ENCODE results near the gene TBX4.

Gene TBX4

DNA sequence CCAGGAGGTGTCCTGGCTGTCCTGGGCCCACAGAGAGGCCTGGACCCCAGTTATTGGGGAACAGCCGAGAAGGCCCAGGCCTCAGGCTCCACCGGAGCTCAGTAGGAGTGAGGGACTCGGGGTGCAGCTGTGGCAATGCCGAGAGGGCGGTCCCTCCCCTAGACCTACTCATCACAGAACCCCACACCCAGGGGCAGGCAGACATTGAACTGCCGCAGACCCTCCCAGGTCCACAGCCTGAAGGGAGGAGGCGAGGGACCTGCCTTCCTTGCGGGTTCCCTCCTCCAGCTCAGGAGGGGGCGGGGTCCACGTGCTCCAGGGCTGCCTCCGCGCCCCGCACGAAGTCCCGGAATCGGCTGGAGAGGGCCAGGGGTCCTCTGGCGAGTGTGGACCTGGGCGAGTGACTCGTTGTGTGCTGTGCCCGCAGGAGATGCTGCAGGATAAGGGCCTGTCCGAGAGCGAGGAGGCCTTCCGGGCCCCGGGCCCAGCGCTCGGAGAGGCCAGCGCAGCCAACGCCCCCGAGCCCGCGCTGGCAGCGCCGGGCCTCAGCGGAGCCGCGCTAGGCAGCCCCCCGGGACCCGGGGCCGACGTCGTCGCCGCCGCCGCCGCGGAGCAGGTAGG is 3.9 kb downstream of the TBX4 start:
- DNase-seq (ENCODE audit: low read depth) = no peak
- H3K4me3 ChIP-seq (ENCODE audit: low read depth, low read length) = no peak overlapping the region
- TF ChIP-seq, protein P1, sequence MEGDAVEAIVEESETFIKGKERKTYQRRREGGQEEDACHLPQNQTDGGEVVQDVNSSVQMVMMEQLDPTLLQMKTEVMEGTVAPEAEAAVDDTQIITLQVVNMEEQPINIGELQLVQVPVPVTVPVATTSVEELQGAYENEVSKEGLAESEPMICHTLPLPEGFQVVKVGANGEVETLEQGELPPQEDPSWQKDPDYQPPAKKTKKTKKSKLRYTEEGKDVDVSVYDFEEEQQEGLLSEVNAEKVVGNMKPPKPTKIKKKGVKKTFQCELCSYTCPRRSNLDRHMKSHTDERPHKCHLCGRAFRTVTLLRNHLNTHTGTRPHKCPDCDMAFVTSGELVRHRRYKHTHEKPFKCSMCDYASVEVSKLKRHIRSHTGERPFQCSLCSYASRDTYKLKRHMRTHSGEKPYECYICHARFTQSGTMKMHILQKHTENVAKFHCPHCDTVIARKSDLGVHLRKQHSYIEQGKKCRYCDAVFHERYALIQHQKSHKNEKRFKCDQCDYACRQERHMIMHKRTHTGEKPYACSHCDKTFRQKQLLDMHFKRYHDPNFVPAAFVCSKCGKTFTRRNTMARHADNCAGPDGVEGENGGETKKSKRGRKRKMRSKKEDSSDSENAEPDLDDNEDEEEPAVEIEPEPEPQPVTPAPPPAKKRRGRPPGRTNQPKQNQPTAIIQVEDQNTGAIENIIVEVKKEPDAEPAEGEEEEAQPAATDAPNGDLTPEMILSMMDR (IDR thresholded peaks at IDR 0.05; ENCODE audit: insufficient read depth, low read depth, low read length, missing control alignments) = no peak

DNA sequence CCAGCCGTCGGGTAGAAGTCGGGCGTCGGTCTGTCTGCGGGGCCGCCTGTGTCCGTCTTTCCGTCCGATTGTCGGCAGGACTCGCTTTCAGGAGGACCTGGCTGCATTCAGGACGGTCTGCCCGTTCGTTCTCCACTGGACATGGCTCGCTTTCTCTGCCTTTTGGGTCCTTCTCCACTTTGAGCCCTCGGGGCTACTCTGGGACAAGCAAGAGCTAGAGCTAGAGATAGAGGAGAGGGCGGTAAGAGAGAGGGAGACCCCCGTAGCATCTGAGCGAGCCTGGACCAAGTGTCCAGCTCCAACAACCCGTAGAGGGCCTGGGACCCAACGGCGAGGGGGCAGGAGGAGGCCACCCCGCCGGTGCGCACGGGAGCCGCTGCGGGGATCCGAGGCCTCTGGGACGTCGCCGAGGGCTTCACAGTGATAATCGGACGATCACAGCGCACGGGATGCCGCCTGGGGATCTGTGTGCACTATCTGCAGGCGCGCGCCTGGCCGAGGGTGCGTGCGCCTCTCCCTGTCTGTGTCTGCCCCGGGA is 4.5 kb downstream of the TBX4 start:
- TF ChIP-seq, protein P1 (IDR thresholded peaks at IDR 0.05; ENCODE audit: insufficient read depth, low read depth, low read length, missing control alignments) = no peak
- no peak for DNase-seq (ENCODE audit: low read depth)
- H3K4me3 ChIP-seq (ENCODE audit: low read depth, low read length) = no peak overlapping the region

DNA sequence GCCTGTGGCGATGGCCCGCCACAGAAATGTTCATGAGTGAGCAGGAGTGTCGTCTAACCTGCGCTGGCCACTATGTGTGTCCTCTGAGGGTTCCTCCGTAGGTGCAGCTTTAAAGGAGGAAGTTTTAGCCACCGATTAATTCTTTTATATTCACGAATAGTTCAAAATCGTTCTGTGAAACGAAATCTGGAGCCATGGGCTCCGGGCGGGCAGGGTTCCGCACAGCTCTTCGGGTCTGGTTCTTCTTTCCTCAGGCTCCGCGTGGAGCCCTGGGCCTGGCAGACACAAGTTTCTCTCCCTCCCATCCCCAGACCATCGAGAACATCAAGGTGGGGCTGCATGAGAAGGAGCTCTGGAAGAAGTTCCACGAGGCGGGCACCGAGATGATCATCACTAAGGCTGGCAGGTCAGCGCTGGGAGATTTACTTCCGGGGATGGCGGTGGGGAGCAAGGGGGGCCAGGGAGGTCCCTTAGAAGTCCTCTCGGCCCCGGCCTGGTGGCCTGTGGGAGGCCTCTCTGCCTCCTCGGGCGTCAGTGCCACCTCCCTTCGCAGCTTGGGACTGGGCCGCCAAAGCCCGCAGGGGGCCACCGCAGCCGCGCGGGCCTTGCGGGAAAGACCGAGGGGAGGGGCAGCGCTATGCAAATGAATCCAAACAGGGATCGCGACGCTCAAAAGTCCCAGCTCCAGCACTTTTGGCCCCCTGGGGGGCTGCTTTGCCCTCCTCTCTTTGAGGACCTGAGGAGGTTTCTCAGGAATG is 5.2 kb downstream of the TBX4 start:
- TF ChIP-seq, protein P1 (IDR thresholded peaks at IDR 0.05; ENCODE audit: insufficient read depth, low read depth, low read length, missing control alignments) = no peak
- H3K4me3 ChIP-seq (ENCODE audit: low read depth, low read length) = no peak overlapping the region
- no peak for DNase-seq (ENCODE audit: low read depth)

DNA sequence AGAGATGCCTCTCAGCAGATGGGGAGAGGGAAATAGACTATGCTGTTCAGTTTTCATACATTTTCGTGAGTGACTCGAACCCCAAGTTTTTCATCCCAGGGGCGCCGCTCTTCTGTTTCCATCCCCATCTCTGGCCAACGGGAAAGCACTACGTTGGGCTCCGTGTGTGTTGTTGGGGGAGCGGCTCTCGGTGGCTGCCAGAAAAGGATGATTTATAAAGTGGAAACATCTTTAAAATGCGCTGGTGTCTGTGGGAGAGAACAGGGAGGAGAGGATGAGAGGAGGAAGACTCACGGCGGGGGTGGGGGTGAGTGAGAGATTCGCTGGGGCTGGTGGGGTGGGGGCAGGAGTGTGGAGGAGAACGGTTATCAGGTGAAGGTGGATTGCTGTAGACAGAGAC is 5.8 kb downstream of the TBX4 start:
- TF ChIP-seq, protein P1 (IDR thresholded peaks at IDR 0.05; ENCODE audit: insufficient read depth, low read depth, low read length, missing control alignments) = no peak
- H3K4me3 ChIP-seq (ENCODE audit: low read depth, low read length) = no peak overlapping the region
- DNase-seq (ENCODE audit: low read depth) = no peak

DNA sequence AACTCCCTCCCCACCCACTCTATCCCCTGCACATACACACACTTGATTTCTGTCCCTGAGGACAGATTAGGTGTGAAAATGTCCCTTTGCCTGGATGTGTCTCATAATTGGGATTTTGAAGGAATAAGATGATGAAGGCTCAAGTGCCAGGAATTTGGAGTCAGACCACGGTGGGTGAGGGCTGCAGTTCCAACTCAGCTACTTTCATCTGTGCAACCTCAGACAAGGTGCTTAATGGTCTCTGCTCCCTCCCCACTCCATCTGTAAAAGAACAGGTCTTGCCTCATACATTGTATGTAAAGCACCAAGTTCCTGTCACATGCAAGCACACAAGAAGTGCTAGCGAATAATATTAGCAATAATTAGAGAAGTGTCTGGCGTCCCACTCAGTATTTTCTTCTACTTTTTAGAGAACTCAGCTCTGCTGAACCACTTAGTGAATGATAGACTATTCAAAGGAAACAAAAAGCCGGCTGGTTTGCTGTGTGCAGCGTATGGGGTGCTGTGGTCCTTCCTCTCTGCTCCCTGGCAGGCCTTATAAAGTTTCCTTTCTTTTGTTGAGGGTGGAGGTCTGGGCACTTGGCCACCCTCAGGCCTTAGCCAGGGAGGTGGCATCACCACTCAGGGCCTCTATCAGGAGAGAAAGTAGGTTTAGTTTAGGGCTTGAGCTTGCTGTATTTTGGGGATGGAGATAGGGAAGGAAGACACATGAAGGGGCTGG is 6.4 kb downstream of the TBX4 start:
- DNase-seq (ENCODE audit: low read depth) = no peak
- TF ChIP-seq, protein P1 (IDR thresholded peaks at IDR 0.05; ENCODE audit: insufficient read depth, low read depth, low read length, missing control alignments) = no peak

DNA sequence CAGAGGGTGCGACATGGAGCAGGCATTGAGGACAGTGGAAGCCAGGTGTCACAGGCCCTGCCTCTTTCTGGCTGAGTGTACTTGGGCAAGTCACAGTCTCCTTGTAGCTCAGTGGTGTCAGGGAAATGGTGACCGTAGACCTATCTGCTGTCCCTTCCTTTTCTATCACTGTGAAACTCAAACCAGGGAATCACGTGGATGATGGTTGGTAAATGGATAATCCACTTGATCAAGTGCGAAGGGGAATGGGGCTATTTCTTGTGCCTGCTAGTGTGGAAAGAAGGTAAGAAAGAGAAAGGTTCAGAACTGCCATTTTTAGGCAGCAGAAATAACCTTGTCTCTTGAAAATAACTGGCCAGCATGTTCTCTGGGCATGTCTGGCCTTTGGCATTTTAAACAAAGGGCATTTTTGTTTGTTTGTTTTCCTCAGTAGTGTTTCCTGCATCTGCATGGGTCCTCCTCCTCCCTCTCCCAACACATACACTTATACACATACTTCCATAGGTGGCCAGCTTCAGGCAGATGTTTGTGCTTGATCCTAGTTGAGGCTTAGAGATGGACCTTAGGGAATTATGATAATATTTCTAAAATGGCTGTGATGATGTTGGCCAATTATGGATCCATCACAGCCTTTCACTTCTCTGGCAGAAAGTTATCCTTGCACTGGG is 7.1 kb downstream of the TBX4 start:
- H3K4me3 ChIP-seq (ENCODE audit: low read depth, low read length) = no peak overlapping the region
- DNase-seq (ENCODE audit: low read depth) = no peak
- TF ChIP-seq, protein P1 (IDR thresholded peaks at IDR 0.05; ENCODE audit: insufficient read depth, low read depth, low read length, missing control alignments) = no peak

More for the DNA sequence above, 6.4 kb downstream of the TBX4 start:
- H3K4me3 ChIP-seq (ENCODE audit: low read depth, low read length) = no peak overlapping the region

Measured in GM12865 (cell line).